Stimulated activated CD4-positive, alpha-beta T cell treated with anti-CD3 and anti-CD28 coated beads, Interleukin-1b, Interleukin-23, amount 100 ng/mL, for 24 hours (primary cell): ENCODE measurements around the gene ELOA.

Experiments
- DNase-seq, 4 experiments: peaks; one replicate each; pipeline ENCODE4 v3.0.0-alpha.2; 2020; ENCODE audit warnings: low read depth in 4 of 4, low spot score in 1 of 4

ELOA gene, protein sequence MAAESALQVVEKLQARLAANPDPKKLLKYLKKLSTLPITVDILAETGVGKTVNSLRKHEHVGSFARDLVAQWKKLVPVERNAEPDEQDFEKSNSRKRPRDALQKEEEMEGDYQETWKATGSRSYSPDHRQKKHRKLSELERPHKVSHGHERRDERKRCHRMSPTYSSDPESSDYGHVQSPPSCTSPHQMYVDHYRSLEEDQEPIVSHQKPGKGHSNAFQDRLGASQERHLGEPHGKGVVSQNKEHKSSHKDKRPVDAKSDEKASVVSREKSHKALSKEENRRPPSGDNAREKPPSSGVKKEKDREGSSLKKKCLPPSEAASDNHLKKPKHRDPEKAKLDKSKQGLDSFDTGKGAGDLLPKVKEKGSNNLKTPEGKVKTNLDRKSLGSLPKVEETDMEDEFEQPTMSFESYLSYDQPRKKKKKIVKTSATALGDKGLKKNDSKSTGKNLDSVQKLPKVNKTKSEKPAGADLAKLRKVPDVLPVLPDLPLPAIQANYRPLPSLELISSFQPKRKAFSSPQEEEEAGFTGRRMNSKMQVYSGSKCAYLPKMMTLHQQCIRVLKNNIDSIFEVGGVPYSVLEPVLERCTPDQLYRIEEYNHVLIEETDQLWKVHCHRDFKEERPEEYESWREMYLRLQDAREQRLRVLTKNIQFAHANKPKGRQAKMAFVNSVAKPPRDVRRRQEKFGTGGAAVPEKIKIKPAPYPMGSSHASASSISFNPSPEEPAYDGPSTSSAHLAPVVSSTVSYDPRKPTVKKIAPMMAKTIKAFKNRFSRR

DNA sequence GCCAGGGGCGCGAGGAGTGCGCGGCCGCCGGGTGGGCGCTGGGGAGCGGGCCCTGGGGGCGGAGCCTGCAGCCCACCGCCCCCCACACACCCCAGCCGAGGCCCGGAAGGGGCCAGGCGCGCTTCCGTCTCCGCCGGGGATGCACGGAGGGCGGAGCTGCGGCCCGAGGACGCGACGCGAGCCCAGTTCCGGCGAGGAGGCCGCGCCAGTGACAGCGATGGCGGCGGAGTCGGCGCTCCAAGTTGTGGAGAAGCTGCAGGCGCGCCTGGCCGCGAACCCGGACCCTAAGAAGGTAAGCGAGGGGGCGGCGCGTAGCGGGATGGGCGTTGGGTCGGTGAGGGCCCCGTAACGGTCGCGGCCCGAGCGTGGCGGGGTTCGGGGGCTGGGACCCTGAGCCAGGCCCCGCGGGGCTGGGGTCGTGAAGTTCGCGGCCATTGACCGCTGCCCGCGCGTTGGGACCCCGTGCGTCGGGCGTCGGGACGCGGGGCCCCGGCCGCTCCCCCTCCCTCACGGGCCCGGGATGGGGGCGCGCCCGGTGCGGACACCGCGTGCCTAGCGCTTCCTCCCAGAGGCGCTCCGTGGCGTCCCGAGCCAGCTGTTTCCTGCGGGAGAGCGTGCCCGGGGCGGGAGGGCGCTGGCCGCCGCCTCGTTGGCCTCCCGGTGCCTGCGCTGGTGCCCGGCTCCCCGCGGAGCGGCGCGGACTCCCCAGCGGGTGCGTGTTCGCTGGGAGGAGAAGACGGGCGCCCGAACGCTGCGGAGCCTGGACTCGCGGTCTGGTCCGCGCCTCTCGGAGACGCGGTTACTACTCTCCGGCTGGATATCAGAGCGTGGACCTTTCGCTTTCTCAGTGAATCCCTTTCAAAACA, at the start of gene ELOA:
Gene ELOA (plus strand): TSS at position 185 of the 866 bp plus-strand sequence. CDS start 33 bp downstream, at position 218.
- DNase-seq: peak; percentile 38 to 70 (median 63)

GRCh38 chr1:23693599-23693998, 49.7 kb upstream of the ELOA start:
- no peak for DNase-seq

- no peak for DNase-seq
These were observed 48.9 kb upstream of the ELOA start for GRCh38 chr1:23694371-23694770.

GRCh38 chr1:23695667-23696066, 47.6 kb upstream of the ELOA start:
- no peak for DNase-seq

- no peak for DNase-seq
These were observed 46.8 kb upstream of the ELOA start for GRCh38 chr1:23696335-23696989.

GRCh38 chr1:23698466-23698865, 44.8 kb upstream of the ELOA start:
- DNase-seq: no peak

GRCh38 chr1:23699280-23700179, 43.7 kb upstream of the ELOA start:
- no peak for DNase-seq

GRCh38 chr1:23701310-23701709, 42.0 kb upstream of the ELOA start:
- no peak for DNase-seq

- no peak for DNase-seq
These were observed 41.3 kb upstream of the ELOA start for GRCh38 chr1:23701996-23702395.

GRCh38 chr1:23704834-23705495, 38.3 kb upstream of the ELOA start:
- no peak for DNase-seq

DNA sequence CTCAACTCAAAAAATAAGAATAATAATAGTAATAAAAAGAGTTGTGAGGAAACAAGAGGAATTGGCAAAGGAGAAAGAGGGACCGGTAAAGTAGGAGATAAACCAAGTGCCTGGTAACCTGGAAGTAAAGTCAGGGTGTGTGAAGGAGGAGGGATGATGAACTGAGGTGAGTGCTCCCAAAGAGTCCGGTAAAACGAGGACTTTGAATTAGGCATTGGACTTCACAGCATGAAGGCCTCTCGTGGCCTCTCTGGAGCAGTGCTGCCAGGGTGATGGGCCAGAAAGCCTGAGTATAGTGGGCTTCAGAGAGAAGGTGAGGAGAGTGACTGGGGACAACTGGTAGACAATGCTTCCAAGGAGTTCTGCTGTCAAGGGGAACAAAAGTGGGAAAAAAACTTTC, 34.0 kb upstream of the ELOA start:
- DNase-seq: no peak

GRCh38 chr1:23718482-23718881, 24.8 kb upstream of the ELOA start:
- no peak for DNase-seq

DNA sequence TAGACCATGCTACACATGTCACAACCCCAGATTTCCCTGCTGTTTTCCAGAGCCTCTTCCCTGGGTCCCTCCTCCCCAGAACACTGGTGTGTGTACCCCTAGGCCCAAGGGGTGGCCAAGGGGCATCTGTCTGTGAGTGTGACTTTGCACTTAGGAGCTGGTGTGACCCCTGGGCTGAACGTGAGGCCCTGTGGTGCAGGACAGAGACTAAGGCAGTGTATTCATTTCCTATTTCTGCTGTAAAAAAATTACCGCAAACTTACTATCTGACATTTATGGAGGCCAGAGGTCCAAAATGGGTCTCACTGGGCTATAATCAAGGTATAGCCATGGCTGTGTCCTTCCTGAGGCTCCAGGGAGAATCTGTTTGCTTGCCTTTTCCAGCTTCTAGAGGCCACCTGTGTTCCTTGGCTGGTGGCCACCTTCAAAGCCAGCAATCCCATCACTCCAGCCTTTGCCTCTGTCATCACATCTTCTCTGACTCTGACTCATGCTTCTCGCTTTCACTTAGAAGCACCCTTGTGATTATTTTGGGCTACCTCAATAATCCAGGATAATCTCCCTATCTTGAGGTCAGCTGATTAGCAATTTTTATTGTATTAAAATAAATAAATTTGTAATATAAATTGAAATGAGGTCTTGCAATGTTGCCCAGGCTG, 24.0 kb upstream of the ELOA start:
- DNase-seq: no peak

DNA sequence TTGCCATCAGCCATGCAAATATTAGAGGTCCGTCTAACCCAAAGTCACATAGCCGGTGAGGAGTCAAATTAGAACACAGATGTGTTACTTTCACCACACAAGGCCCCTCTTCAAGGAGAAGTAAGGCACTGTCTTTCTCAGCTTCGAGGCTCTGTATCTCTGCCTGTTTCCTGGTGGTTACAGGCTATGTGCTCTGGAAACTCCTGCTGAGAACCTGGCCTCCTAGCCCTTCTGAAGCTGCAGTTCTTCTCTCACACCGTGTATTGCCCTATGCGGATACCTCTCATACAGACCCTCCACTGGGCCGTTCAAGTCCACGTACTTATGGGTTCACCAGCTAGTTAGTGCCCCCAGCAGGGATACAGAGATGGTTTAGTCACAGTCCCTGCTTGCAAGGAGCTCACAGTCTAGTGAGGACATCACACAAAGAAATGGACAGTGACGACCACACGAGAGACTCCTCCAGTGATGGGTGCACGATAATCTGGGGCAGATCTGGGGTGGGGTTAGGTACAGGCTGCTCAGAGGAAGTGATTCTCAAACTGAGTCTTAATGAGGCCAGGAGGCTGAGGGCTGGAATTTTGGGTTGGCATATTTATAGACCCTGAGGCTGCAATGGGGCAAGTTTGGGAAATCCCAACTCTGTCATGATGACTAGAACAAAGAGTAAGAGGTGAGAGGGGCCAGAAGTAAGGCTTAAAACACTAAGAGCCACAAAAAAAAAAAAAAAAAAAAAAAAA, 22.8 kb upstream of the ELOA start:
- peak in 1 of 4 experiments; percentile 12 for DNase-seq

DNA sequence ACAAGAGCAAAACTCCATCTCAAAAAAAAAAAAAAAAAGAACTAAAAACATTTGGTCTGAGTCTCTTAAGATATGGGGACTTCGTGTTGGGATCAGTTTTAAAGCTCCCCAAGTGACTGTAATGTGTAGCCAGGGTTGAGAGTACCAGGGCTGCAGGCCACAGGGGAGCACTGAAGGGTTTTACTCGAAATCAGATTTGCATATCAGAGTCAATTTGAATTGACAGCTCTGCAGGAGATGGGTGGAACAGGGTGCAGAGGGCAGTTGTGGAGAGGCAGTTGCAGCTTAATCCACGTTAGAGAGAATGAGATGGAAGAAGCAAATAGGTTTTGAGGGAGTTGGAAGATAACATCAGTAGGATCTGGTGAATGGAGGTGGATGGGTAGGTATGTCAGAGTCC, 20.6 kb upstream of the ELOA start:
- DNase-seq: no peak

DNA sequence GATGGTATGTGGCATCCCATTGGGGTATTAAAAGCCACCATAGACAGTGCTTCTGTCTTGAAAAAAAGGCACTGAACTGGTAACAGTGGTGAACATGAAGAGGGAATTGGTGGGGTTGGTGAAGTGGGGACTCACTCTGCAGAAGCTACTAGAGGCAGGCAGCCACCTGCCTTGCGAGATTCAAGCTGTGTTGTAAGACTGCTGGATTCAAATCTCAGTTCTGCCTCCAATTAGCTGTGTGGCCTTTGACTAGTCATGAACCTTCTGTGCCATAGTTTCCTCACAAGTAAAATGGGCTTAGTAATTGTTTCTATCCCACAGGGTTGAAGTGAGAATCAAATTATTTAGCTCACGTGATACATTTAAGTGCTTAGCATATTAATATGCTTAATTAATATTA, 16.6 kb upstream of the ELOA start:
- no peak for DNase-seq

GRCh38 chr1:23727362-23727811, 15.9 kb upstream of the ELOA start:
- no peak for DNase-seq
